Nephron (organoid): Measurements from ENCODE around the gene CRYBG3.

Experiments used
- H3K27ac Mint-ChIP-seq, 3 experiments: 2 replicates each; pipeline ENCODE4 v1.8.0; 2020; ENCODE audit warnings: mixed read lengths in 3 of 3, mild to moderate bottlenecking in 2 of 3, moderate library complexity in 1 of 3
- H3K27me3 Mint-ChIP-seq: 2 replicates; pipeline ENCODE4 v1.8.0; 2021; ENCODE audit warnings: low read depth, mild to moderate bottlenecking, moderate library complexity, mixed read lengths
- H3K36me3 Mint-ChIP-seq: 2 replicates; pipeline ENCODE4 v1.8.0; 2020; ENCODE audit warnings: low read depth, mixed read lengths
- H3K4me1 Mint-ChIP-seq: 2 replicates; pipeline ENCODE4 v1.8.0; 2020; ENCODE audit warnings: mixed read lengths
- H3K4me3 Mint-ChIP-seq, 3 experiments: 2 replicates each; pipeline ENCODE4 v1.8.0; 2020; ENCODE audit warnings: mild to moderate bottlenecking in 3 of 3, mixed read lengths in 3 of 3, moderate library complexity in 2 of 3
- H3K9me3 Mint-ChIP-seq: 2 replicates; pipeline ENCODE4 v1.8.0; 2020; ENCODE audit warnings: mixed read lengths
- TF ChIP-seq, protein P1 (sequence below), 3 experiments: fragments of 200-600 bp; sonication (generic); IDR thresholded peaks; one replicate each; pipeline ENCODE4 v1.5.0; 2021; ENCODE audit warnings: antibody characterized with exemption in 3 of 3; ENCODE audit not compliant: unreplicated experiment in 3 of 3

Gene CRYBG3

DNA sequence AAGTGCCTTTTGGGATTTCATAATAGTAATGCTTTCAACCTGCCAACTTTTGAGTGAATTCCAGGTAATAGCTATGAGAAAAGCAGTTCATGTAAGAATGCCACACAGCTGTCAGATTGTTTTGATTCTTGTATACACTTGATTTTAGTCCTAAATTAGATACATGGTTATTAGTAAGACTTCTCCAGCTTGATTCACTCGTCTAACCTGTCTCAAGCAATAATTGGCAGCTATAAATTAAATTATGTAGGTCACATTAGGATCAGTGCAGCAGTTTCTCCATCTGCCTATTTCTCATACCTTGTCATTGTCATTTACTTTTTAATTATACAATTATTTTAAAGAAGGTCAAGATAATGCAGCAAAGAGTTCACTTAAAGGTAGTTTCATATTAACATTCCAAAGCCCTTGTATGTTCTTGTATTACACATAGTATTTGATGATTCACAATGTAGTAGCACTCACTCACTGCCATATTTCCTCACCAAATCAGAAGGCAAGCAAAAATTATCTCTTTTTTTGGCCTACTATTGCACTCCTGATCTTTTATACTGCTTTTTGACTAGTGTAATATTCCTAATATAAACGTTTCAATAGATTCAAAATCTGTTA is 10.9 kb upstream of the CRYBG3 start:
- TF ChIP-seq, protein P1, sequence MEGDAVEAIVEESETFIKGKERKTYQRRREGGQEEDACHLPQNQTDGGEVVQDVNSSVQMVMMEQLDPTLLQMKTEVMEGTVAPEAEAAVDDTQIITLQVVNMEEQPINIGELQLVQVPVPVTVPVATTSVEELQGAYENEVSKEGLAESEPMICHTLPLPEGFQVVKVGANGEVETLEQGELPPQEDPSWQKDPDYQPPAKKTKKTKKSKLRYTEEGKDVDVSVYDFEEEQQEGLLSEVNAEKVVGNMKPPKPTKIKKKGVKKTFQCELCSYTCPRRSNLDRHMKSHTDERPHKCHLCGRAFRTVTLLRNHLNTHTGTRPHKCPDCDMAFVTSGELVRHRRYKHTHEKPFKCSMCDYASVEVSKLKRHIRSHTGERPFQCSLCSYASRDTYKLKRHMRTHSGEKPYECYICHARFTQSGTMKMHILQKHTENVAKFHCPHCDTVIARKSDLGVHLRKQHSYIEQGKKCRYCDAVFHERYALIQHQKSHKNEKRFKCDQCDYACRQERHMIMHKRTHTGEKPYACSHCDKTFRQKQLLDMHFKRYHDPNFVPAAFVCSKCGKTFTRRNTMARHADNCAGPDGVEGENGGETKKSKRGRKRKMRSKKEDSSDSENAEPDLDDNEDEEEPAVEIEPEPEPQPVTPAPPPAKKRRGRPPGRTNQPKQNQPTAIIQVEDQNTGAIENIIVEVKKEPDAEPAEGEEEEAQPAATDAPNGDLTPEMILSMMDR (IDR thresholded peaks at IDR 0.05; ENCODE audit: unreplicated experiment in 3 of 3), result no peak
- H3K4me1 Mint-ChIP-seq, result no peaks in the 10 kb centered on the region
- H3K36me3 Mint-ChIP-seq, result no peaks in the 10 kb centered on the region
- H3K4me3 Mint-ChIP-seq, result no peak overlapping the region
- no peaks in the 10 kb centered on the region for H3K27me3 Mint-ChIP-seq
- H3K9me3 Mint-ChIP-seq, result no peaks in the 10 kb centered on the region
- H3K27ac Mint-ChIP-seq, result no peak overlapping the region

DNA sequence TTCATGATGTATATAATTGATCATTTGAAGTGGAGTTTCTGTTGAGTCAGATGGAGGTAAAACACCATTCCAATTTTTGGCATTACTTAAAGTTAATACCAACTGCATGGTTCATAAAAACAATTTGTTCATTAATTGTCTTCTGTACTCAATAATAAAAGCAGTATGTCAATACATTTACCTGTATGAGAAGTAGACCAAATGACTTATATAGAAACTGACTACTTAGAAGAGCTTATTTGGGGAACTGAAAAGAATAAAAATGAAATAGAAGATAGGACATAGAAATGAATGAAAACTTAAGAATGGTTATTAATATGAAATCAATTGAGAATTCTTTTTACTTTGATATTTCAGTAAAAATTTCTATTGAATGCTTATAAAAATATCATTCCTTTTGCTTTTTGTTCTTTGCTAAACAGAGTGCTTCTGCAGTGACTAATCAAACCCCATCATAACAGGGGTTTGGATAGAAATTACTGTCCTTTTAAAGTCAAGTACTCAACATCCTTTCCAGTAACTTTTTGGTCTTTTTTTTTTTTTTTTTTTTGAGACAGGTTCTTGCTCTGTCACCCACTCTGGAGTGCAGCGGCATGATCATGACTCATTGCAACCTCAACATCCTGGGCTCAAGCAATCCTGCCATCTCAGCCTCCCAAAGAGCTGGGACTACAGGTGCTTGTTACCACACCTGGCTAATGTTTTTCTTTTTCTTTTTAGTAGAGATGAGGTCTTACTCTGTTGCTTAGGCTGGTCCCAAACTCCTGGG is 6.5 kb upstream of the CRYBG3 start:
- Mint-ChIP-seq H3K4me1 (peaks cover 17% of the 10 kb centered on the region), H3K27ac (no peak overlapping the region), H3K9me3 (no peaks in the 10 kb centered on the region), H3K36me3 (no peaks in the 10 kb centered on the region), H3K4me3 (no peak overlapping the region), H3K27me3 (peaks cover 16% of the 10 kb centered on the region)
- TF ChIP-seq, protein P1 (IDR thresholded peaks at IDR 0.05; ENCODE audit: unreplicated experiment in 3 of 3), result no peak

DNA sequence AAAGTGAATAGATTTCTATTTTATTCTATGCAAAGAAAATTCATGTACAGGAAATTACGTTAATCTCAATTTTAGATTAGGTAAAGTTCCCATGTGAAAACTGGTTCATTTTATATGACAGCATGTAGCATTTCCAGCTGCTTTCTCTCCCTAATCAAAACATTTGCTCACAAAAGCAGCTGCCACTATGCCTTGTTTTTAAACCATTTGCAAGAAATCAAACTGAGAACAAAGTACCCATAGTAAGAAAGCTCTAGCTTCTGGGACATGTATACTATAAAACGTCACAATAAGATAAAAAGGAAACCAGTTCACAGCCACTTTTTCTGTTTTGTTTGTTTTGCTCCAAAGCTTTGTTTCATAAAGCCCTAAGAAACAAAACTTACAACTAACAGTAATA is 5.0 kb upstream of the CRYBG3 start:
- H3K36me3 Mint-ChIP-seq, result no peaks in the 10 kb centered on the region
- peaks cover 25% of the 10 kb centered on the region for H3K27me3 Mint-ChIP-seq
- H3K4me3 Mint-ChIP-seq, result no peak overlapping the region
- H3K27ac Mint-ChIP-seq, result peak overlapping the region in 1 of 3 experiments; percentile 20
- no peaks in the 10 kb centered on the region for H3K9me3 Mint-ChIP-seq
- peaks cover 17% of the 10 kb centered on the region for H3K4me1 Mint-ChIP-seq
- TF ChIP-seq, protein P1 (IDR thresholded peaks at IDR 0.05; ENCODE audit: unreplicated experiment in 3 of 3), result no peak

DNA sequence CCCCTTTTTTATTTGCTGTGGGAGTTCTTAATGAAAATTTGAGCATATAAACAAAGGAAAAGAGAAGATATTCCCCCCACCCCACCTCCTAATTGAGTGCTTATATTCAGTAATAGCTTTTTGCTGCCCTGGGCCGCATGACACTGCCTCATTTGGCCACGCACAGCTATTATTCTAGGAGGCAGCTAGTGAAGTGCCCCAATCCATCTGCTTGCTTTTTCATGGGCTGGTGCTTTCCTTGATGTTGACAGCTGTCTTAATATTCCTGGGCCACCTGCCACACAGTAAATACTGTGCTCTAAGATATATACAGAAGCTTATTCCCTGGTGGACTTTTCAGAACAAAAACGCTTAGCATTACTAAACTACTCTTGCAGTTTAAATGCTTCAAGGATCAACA is 3.8 kb upstream of the CRYBG3 start:
- Mint-ChIP-seq H3K9me3 (no peaks in the 10 kb centered on the region), H3K4me3 (no peak overlapping the region), H3K27ac (peak overlapping the region; percentile 1 to 33 (median 24)), H3K4me1 (peaks cover 19% of the 10 kb centered on the region), H3K27me3 (peaks cover 26% of the 10 kb centered on the region), H3K36me3 (no peaks in the 10 kb centered on the region)
- TF ChIP-seq, protein P1 (IDR thresholded peaks at IDR 0.05; ENCODE audit: unreplicated experiment in 3 of 3), result no peak

DNA sequence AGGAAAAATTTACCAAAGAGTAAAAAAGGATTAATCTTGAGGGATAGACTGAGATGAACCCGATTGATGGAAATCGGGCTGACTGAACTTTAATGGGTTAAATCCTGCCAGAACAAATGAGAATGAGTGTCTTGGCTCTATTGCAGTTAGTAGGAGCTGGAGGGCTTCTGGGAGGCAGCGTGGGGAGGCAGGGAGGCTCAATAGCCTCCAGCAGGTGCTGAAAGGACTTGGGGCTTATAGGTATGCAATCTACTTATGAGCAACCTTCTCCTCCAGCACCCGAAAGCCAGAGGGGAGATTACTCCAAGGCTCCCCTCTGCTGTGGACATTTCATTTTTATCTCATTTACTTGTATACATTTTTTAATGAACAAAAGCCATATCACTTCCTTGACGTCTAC is 1.0 kb upstream of the CRYBG3 start:
- H3K4me1 Mint-ChIP-seq, result peaks cover 41% of the 10 kb centered on the region
- H3K4me3 Mint-ChIP-seq, result peak overlapping the region; percentile 89 to 100 (median 97)
- H3K36me3 Mint-ChIP-seq, result no peaks in the 10 kb centered on the region
- TF ChIP-seq, protein P1 (IDR thresholded peaks at IDR 0.05; ENCODE audit: unreplicated experiment in 3 of 3), result no peak
- no peak overlapping the region for H3K27ac Mint-ChIP-seq
- H3K9me3 Mint-ChIP-seq, result no peaks in the 10 kb centered on the region
- H3K27me3 Mint-ChIP-seq, result peaks cover 41% of the 10 kb centered on the region
